Thyroid gland (tissue), 4 donors: ENCODE measurements around the gene TMEFF2. TPM values are rescaled to one million over a fixed set of nuclear protein-coding genes. Genes with fewer than 3 reads are reported as not detected.

Experiments used
- DNase-seq, 2 donors: peaks; one replicate each; pipeline ENCODE4 v3.0.0-alpha.2; 2019
- H3K27ac ChIP-seq, 3 donors: fragments of 200-600 bp; sonication (generic); 1 replicate in 2 of 3; 2 replicates in 1 of 3; pipeline ENCODE4 v1.5.1; 2016 to 2019; ENCODE audit warnings: mild to moderate bottlenecking in 1 of 3, moderate library complexity in 1 of 3
- H3K27me3 ChIP-seq: fragments of 200-600 bp; sonication (generic); one replicate; pipeline ENCODE4 v1.5.1; 2019
- H3K36me3 ChIP-seq, 2 donors: fragments of 200-600 bp; sonication (generic); one replicate each; pipeline ENCODE4 v1.5.1; 2016 to 2019
- H3K4me1 ChIP-seq, 2 donors: fragments of 200-600 bp; sonication (generic); one replicate each; pipeline ENCODE4 v1.5.1; 2017 to 2019
- H3K4me3 ChIP-seq, 3 donors: fragments of 200-600 bp; sonication (generic); replicated peaks in 1 of 3; 1 replicate in 2 of 3; 2 replicates in 1 of 3; pipeline ENCODE4 v1.5.1; 2016; ENCODE audit warnings: mild to moderate bottlenecking in 1 of 3
- H3K9me3 ChIP-seq: fragments of 200-600 bp; sonication (generic); one replicate; pipeline ENCODE4 v1.5.1; 2017
- POLR2A ChIP-seq, 2 donors: fragments of 450-650 bp; IDR thresholded peaks; one replicate each; pipeline ENCODE4 v1.6.1; 2017; ENCODE audit warnings: antibody characterized with exemption in 2 of 2, mild to moderate bottlenecking in 2 of 2, moderate library complexity in 1 of 2
- WGBS, 2 donors: methylation state at CpG; one replicate each; pipeline ENCODE4 v1.1.5; 2017; 5-methylcytosine and 5-hydroxymethylcytosine counted together
- intact Hi-C: fragments of 100-400 bp; cut with DNase I; formaldehyde crosslinking; loops from one replicate; pipeline ENCODE4 v1.15.1; 2023
- total RNA-seq, 4 donors: library from RNA; depleted of rRNA; stranded (reverse); fragments of >200 nt; gene quantifications; one replicate each; pipeline ENCODE4 v1.2.3, GENCODE V29; 2016
- TF ChIP-seq, protein P1 (sequence below), 6 experiments: fragments of 200-600 bp in 3 of 6; fragments of 450-650 bp in 3 of 6; sonication (generic) in 3 of 6; IDR thresholded peaks; one replicate each; pipeline ENCODE4 v1.5.1; 2016 to 2019; ENCODE audit warnings: antibody characterized with exemption in 6 of 6, mild to moderate bottlenecking in 2 of 6, inconsistent platforms in 1 of 6, moderate library complexity in 1 of 6

The TMEFF2 gene
- total RNA-seq, 4 donors from 2014 or later = 0.11 TPM; not detected in 3

DNA sequence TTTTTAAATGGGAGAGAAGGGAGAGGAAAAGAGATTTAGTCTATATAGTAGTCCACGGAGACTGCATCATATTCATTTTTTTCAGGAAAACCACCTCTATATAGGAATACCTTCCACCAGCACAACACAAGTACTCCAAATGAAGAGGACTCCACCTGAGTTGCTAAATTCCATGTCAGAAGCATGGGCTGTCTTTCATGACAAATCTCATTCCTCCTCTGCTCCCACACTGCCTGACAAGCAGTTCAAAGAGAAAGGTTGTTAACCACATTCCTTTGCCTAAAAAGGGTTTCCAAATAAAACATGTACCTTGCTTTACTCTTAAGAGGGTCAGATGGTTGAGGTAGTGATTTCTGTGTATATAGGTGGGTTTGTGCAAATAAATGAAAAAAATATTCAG lies 122.0 kb downstream of the TMEFF2 start:
- intact Hi-C loops = no loop called here
- Histone ChIP-seq H3K9me3 (no peaks in the 10 kb centered on the region), H3K4me3 (no peak overlapping the region), H3K4me1 (peaks cover 0 to 7% of the 10 kb centered on the region in 2 donors), H3K36me3 (no peaks in the 10 kb centered on the region), H3K27ac (no peak overlapping the region), H3K27me3 (no peaks in the 10 kb centered on the region)
- TF ChIP-seq, protein P1, sequence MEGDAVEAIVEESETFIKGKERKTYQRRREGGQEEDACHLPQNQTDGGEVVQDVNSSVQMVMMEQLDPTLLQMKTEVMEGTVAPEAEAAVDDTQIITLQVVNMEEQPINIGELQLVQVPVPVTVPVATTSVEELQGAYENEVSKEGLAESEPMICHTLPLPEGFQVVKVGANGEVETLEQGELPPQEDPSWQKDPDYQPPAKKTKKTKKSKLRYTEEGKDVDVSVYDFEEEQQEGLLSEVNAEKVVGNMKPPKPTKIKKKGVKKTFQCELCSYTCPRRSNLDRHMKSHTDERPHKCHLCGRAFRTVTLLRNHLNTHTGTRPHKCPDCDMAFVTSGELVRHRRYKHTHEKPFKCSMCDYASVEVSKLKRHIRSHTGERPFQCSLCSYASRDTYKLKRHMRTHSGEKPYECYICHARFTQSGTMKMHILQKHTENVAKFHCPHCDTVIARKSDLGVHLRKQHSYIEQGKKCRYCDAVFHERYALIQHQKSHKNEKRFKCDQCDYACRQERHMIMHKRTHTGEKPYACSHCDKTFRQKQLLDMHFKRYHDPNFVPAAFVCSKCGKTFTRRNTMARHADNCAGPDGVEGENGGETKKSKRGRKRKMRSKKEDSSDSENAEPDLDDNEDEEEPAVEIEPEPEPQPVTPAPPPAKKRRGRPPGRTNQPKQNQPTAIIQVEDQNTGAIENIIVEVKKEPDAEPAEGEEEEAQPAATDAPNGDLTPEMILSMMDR (IDR thresholded peaks at IDR 0.05) = no peak
- no peak for TF ChIP-seq POLR2A (IDR thresholded peaks at IDR 0.05)
- DNase-seq = no peak
- 60 to 64% methylated on average over 1 of the region's 1 CpG for WGBS, 2 donors

DNA sequence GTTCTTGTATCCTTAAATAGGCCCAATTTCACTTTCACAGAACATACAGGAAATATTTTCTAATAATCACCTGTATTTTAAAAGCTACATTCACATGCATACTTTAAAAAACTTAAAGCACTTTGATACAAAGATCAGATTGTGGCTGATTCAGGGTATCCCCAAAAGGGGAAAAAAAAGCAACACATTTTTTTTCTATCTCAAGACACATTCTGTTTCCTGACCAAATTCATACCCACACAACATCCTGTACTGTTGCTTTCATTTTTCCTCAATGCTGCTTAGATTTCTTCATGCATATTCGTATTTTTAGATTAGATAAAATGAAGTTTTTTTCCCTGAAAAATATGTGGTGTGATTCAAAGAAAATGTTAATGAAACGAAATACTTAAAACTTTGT lies 122.5 kb downstream of the TMEFF2 start:
- H3K27ac ChIP-seq = no peak overlapping the region
- H3K4me3 ChIP-seq = no peak overlapping the region
- DNase-seq = no peak
- intact Hi-C loops = no loop called here
- WGBS, 2 donors = 70 to 80% methylated on average over 2 of the region's 2 CpGs
- H3K9me3 ChIP-seq = no peaks in the 10 kb centered on the region
- H3K27me3 ChIP-seq = no peaks in the 10 kb centered on the region
- TF ChIP-seq, protein P1 (IDR thresholded peaks at IDR 0.05) = no peak
- no peak for TF ChIP-seq POLR2A (IDR thresholded peaks at IDR 0.05)
- no peaks in the 10 kb centered on the region for H3K36me3 ChIP-seq
- H3K4me1 ChIP-seq = peaks cover 0 to 7% of the 10 kb centered on the region in 2 donors

DNA sequence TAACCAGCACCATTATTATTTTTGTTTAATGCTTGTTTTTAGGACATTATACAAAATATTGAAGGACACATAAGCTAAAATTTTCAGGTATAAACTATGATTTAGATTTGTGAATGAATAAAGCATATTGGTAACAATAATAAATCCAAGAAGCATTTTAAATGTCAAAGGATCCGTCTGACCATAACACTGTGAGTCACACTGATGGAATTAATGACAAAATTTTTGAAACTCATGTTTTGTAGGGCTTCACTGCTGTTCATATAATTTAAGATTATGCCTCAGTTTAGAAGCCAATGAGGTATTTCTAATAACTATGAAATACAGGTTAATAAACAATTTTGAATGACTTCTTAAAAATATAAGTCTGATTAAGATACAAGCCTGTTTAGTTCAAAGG lies 124.6 kb downstream of the TMEFF2 start:
- H3K4me1 ChIP-seq = peaks cover 0 to 7% of the 10 kb centered on the region in 2 donors
- H3K27me3 ChIP-seq = no peaks in the 10 kb centered on the region
- 77 to 96% methylated on average over 1 of the region's 1 CpG for WGBS, 2 donors
- TF ChIP-seq, protein P1 (IDR thresholded peaks at IDR 0.05) = no peak
- no peak for TF ChIP-seq POLR2A (IDR thresholded peaks at IDR 0.05)
- no peak overlapping the region for H3K4me3 ChIP-seq
- no peak overlapping the region for H3K27ac ChIP-seq
- no peaks in the 10 kb centered on the region for H3K36me3 ChIP-seq
- intact Hi-C loops = no loop called here
- DNase-seq = no peak
- no peaks in the 10 kb centered on the region for H3K9me3 ChIP-seq

DNA sequence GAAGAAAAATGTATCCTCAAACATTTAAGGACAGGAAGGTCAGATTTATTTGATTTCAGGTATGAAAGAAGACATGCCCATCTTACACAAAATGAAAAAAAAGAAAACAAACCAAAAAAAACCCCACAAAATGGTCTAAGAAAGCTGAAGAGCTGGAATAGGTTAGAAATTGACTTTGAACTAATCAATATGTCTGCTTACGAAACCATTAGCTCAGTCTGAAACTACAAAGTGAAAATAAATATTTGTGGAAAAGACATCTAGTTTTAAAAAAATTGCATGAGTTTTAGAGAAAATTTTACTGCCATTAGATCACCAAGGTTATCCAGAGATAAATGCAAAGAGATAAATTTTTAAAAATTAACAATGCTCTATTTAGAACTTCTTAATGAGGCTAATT lies 125.3 kb downstream of the TMEFF2 start:
- peaks cover 0 to 7% of the 10 kb centered on the region in 2 donors for H3K4me1 ChIP-seq
- no peak overlapping the region for H3K27ac ChIP-seq
- H3K9me3 ChIP-seq = no peaks in the 10 kb centered on the region
- H3K4me3 ChIP-seq = no peak overlapping the region
- no peaks in the 10 kb centered on the region for H3K36me3 ChIP-seq
- intact Hi-C loops = no loop called here
- no peaks in the 10 kb centered on the region for H3K27me3 ChIP-seq
- TF ChIP-seq POLR2A (IDR thresholded peaks at IDR 0.05) = no peak
- TF ChIP-seq, protein P1 (IDR thresholded peaks at IDR 0.05) = no peak
- DNase-seq = no peak
- 93 to 100% methylated on average over 1 of the region's 1 CpG for WGBS, 2 donors

DNA sequence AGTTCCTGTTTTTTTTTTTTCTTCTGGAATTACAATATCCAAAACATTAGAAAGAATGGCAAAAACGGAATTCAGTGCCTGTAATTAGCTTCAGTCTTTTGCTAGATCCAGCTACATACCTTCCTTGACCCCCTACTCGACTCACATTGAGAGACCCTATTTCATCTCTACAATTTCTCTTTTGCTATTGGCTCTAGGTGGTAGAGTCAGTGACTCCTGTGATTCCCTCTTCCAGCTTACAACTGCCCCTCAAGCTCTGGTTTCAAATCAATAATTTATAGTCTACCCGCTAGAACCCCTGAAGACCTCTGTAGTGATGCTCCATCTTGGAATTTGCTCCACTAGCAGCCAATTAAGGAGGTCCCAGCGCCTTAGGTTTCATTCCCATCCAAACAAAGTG lies 125.8 kb downstream of the TMEFF2 start:
- H3K4me3 ChIP-seq = no peak overlapping the region
- no peaks in the 10 kb centered on the region for H3K9me3 ChIP-seq
- no peak for TF ChIP-seq POLR2A (IDR thresholded peaks at IDR 0.05)
- TF ChIP-seq, protein P1 (IDR thresholded peaks at IDR 0.05) = no peak
- H3K27me3 ChIP-seq = no peaks in the 10 kb centered on the region
- no peak overlapping the region for H3K27ac ChIP-seq
- intact Hi-C loops = no loop called here
- no peak for DNase-seq
- WGBS, 2 donors = 94 to 96% methylated on average over 4 of the region's 4 CpGs
- H3K36me3 ChIP-seq = no peaks in the 10 kb centered on the region
- H3K4me1 ChIP-seq = peaks cover 0 to 7% of the 10 kb centered on the region in 2 donors
